ENCODE data around the gene KIF5C. TPM values are rescaled to one million over a fixed set of nuclear protein-coding genes. Genes with fewer than 3 reads are reported as not detected.

KIF5C gene
- total and polyA plus RNA-seq, 2 donors (not counting 1 experiment from before 2014, with no cell fraction given): 0.09 to 0.17 TPM

DNA sequence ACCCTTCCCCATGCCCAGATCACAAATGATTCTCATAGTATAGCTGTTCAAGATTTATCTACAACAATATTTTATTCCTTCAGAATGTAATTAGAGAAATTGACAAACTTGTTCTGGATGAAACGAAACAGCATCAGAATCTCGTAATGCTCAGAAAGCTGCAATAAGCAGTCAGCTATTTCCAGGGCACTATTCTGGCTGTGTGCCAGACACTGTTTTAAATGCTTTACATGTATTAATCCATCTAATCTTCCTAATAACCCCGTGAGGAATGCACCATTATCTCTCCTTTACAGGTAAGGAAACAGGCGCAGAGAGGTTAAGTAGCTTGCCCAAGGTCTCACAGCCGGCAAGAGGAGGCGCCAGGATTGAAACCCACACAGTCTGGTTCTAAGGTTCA, 153.3 kb downstream of the KIF5C start:
- no peak for DNase-seq (ENCODE audit: low read depth in 2 of 2)
- Histone ChIP-seq H4K20me1 (ENCODE audit: control insufficient read depth, extremely low read depth, insufficient read depth, low read length) (no peaks in the 10 kb centered on the region), H3K9ac (ENCODE audit: insufficient read depth, low read length) (no peak overlapping the region), H3K4me3 (replicated peaks in 1 of 4; ENCODE audit: control extremely low read depth in 1 of 4, insufficient read depth in 1 of 4, low read depth in 3 of 4, low read length in 4 of 4) (no peak overlapping the region), H3K36me3 (ENCODE audit: control insufficient read depth, insufficient read depth, low read length) (no peaks in the 10 kb centered on the region), H3K27ac (ENCODE audit: insufficient read depth, low read length) (no peak overlapping the region), H3K9me3 (ENCODE audit: control insufficient read depth, insufficient read depth, low read depth, low read length) (no peaks in the 10 kb centered on the region), H3K4me2 (ENCODE audit: extremely low read depth, insufficient read depth, low read length) (no peak overlapping the region), H2AFZ (ENCODE audit: low read length) (no peak overlapping the region), H3K27me3 (ENCODE audit: control insufficient read depth, insufficient read depth, low read length) (no peaks in the 10 kb centered on the region), H3K4me1 (ENCODE audit: control insufficient read depth, extremely low read depth, insufficient read depth, low read length) (no peaks in the 10 kb centered on the region), H3K79me2 (ENCODE audit: control insufficient read depth, insufficient read depth, low read length) (no peaks in the 10 kb centered on the region)
- no peak for TF ChIP-seq EZH2 (IDR thresholded peaks at IDR 0.05; ENCODE audit: low read length, missing control alignments)
- TF ChIP-seq, protein P1, sequence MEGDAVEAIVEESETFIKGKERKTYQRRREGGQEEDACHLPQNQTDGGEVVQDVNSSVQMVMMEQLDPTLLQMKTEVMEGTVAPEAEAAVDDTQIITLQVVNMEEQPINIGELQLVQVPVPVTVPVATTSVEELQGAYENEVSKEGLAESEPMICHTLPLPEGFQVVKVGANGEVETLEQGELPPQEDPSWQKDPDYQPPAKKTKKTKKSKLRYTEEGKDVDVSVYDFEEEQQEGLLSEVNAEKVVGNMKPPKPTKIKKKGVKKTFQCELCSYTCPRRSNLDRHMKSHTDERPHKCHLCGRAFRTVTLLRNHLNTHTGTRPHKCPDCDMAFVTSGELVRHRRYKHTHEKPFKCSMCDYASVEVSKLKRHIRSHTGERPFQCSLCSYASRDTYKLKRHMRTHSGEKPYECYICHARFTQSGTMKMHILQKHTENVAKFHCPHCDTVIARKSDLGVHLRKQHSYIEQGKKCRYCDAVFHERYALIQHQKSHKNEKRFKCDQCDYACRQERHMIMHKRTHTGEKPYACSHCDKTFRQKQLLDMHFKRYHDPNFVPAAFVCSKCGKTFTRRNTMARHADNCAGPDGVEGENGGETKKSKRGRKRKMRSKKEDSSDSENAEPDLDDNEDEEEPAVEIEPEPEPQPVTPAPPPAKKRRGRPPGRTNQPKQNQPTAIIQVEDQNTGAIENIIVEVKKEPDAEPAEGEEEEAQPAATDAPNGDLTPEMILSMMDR (conservative IDR thresholded peaks at IDR 0.05 in 1 of 2, IDR thresholded peaks at IDR 0.05 in 1 of 2; ENCODE audit: low read depth in 1 of 2, low read length in 2 of 2): no peak

GRCh38 chr2:149028891-149029290, 153.9 kb downstream of the KIF5C start:
- Histone ChIP-seq H3K9ac (ENCODE audit: insufficient read depth, low read length) (no peak overlapping the region), H3K79me2 (ENCODE audit: control insufficient read depth, insufficient read depth, low read length) (no peaks in the 10 kb centered on the region), H3K4me2 (ENCODE audit: extremely low read depth, insufficient read depth, low read length) (no peak overlapping the region), H3K4me3 (replicated peaks in 1 of 4; ENCODE audit: control extremely low read depth in 1 of 4, insufficient read depth in 1 of 4, low read depth in 3 of 4, low read length in 4 of 4) (no peak overlapping the region), H3K27me3 (ENCODE audit: control insufficient read depth, insufficient read depth, low read length) (no peaks in the 10 kb centered on the region), H3K27ac (ENCODE audit: insufficient read depth, low read length) (no peak overlapping the region), H3K36me3 (ENCODE audit: control insufficient read depth, insufficient read depth, low read length) (no peaks in the 10 kb centered on the region), H4K20me1 (ENCODE audit: control insufficient read depth, extremely low read depth, insufficient read depth, low read length) (no peaks in the 10 kb centered on the region), H3K9me3 (ENCODE audit: control insufficient read depth, insufficient read depth, low read depth, low read length) (no peaks in the 10 kb centered on the region), H2AFZ (ENCODE audit: low read length) (no peak overlapping the region), H3K4me1 (ENCODE audit: control insufficient read depth, extremely low read depth, insufficient read depth, low read length) (no peaks in the 10 kb centered on the region)
- DNase-seq (ENCODE audit: low read depth in 2 of 2): no peak
- TF ChIP-seq EZH2 (IDR thresholded peaks at IDR 0.05; ENCODE audit: low read length, missing control alignments): no peak
- TF ChIP-seq, protein P1 (conservative IDR thresholded peaks at IDR 0.05 in 1 of 2, IDR thresholded peaks at IDR 0.05 in 1 of 2; ENCODE audit: low read depth in 1 of 2, low read length in 2 of 2): no peak

- Histone ChIP-seq H3K27me3 (ENCODE audit: control insufficient read depth, insufficient read depth, low read length) (no peaks in the 10 kb centered on the region), H3K4me1 (ENCODE audit: control insufficient read depth, extremely low read depth, insufficient read depth, low read length) (no peaks in the 10 kb centered on the region), H3K4me3 (replicated peaks in 1 of 4; ENCODE audit: control extremely low read depth in 1 of 4, insufficient read depth in 1 of 4, low read depth in 3 of 4, low read length in 4 of 4) (no peak overlapping the region), H3K36me3 (ENCODE audit: control insufficient read depth, insufficient read depth, low read length) (no peaks in the 10 kb centered on the region), H3K79me2 (ENCODE audit: control insufficient read depth, insufficient read depth, low read length) (no peaks in the 10 kb centered on the region), H2AFZ (ENCODE audit: low read length) (no peak overlapping the region), H3K9ac (ENCODE audit: insufficient read depth, low read length) (no peak overlapping the region), H3K4me2 (ENCODE audit: extremely low read depth, insufficient read depth, low read length) (no peak overlapping the region), H4K20me1 (ENCODE audit: control insufficient read depth, extremely low read depth, insufficient read depth, low read length) (no peaks in the 10 kb centered on the region), H3K9me3 (ENCODE audit: control insufficient read depth, insufficient read depth, low read depth, low read length) (no peaks in the 10 kb centered on the region), H3K27ac (ENCODE audit: insufficient read depth, low read length) (no peak overlapping the region)
- TF ChIP-seq, protein P1 (conservative IDR thresholded peaks at IDR 0.05 in 1 of 2, IDR thresholded peaks at IDR 0.05 in 1 of 2; ENCODE audit: low read depth in 1 of 2, low read length in 2 of 2): no peak
- no peak for TF ChIP-seq EZH2 (IDR thresholded peaks at IDR 0.05; ENCODE audit: low read length, missing control alignments)
- DNase-seq (ENCODE audit: low read depth in 2 of 2): no peak
Measured at GRCh38 chr2:149029307-149029965, 154.4 kb downstream of the KIF5C start.

Measured in fibroblast of lung (primary cell).